HUES48 (cell line): ENCODE results near the gene GPRC5C.

Experiments
- H3K27ac ChIP-seq: one replicate; pipeline ENCODE4 v1.7.0; 2013; ENCODE audit warnings: low read depth, low read length, inconsistent platforms
- H3K27me3 ChIP-seq: 2 replicates; pipeline ENCODE4 v1.6.1; 2013; ENCODE audit warnings: mild to moderate bottlenecking, low read length; ENCODE audit not compliant: control insufficient read depth, insufficient read depth
- H3K36me3 ChIP-seq: 2 replicates; pipeline ENCODE4 v1.6.1; 2013; ENCODE audit warnings: low read length; ENCODE audit not compliant: control insufficient read depth, insufficient read depth
- H3K4me1 ChIP-seq: 2 replicates; pipeline ENCODE4 v1.6.1; 2013; ENCODE audit warnings: mild to moderate bottlenecking, low read length; ENCODE audit not compliant: control insufficient read depth, insufficient read depth
- H3K4me3 ChIP-seq: 2 replicates; pipeline ENCODE4 v1.5.1; 2013; ENCODE audit warnings: mild to moderate bottlenecking, low read depth, low read length
- H3K9ac ChIP-seq: 2 replicates; pipeline ENCODE4 v1.6.1; 2013; ENCODE audit warnings: mild to moderate bottlenecking, low read depth, low read length, moderate library complexity
- H3K9me3 ChIP-seq: 2 replicates; pipeline ENCODE4 v1.6.1; 2013; ENCODE audit warnings: low read length; ENCODE audit not compliant: control insufficient read depth, insufficient read depth

GPRC5C gene

GRCh38 chr17:74446551-74447500 lies 14.9 kb downstream of the GPRC5C start:
- Histone ChIP-seq H3K4me1 (peaks cover 5% of the 10 kb centered on the region; the same call in 1 of the 2 replicates), H3K9ac (no peak overlapping the region), H3K27ac (no peak overlapping the region), H3K9me3 (no peaks in the 10 kb centered on the region), H3K36me3 (no peaks in the 10 kb centered on the region), H3K27me3 (peaks cover 1% of the 10 kb centered on the region), H3K4me3 (no peak overlapping the region)

DNA sequence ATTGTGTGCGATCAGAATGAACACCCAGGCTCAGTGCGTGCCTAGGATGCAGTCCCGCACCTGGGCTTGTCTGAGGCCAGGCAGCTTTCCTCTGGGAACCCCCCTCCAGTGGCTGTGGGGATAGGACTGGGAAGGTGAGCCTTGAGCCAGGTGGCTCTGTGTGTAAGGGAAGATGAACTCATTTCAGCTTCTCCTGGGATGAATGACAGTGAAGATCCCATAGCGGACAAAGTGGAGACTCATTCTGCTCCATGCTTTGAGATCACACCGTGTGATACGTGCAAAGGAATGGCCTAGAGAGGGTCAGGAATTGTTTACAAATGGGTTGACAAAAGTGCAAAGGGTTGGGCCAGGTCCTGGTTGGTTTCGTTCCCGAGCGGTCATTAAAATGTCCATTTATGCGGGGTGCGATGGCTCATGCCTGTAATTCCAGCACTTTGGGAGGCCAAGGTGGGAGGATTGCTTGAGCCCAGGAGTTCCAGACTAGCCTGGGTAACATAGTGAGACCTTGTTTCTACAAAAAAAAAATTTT lies 15.8 kb downstream of the GPRC5C start:
- H3K27ac ChIP-seq = no peak overlapping the region
- H3K9ac ChIP-seq = no peak overlapping the region
- H3K4me1 ChIP-seq = peaks cover 12% of the 10 kb centered on the region; the same call in 1 of the 2 replicates
- H3K36me3 ChIP-seq = no peaks in the 10 kb centered on the region
- no peak overlapping the region for H3K4me3 ChIP-seq
- H3K9me3 ChIP-seq = no peaks in the 10 kb centered on the region
- H3K27me3 ChIP-seq = peaks cover 10% of the 10 kb centered on the region

GRCh38 chr17:74448756-74449155 lies 16.9 kb downstream of the GPRC5C start:
- no peaks in the 10 kb centered on the region for H3K9me3 ChIP-seq
- no peak overlapping the region for H3K9ac ChIP-seq
- no peak overlapping the region for H3K27ac ChIP-seq
- H3K27me3 ChIP-seq = peaks cover 20% of the 10 kb centered on the region
- peaks cover 18% of the 10 kb centered on the region; the same call in 1 of the 2 replicates for H3K4me1 ChIP-seq
- H3K4me3 ChIP-seq = no peak overlapping the region
- H3K36me3 ChIP-seq = no peaks in the 10 kb centered on the region

DNA sequence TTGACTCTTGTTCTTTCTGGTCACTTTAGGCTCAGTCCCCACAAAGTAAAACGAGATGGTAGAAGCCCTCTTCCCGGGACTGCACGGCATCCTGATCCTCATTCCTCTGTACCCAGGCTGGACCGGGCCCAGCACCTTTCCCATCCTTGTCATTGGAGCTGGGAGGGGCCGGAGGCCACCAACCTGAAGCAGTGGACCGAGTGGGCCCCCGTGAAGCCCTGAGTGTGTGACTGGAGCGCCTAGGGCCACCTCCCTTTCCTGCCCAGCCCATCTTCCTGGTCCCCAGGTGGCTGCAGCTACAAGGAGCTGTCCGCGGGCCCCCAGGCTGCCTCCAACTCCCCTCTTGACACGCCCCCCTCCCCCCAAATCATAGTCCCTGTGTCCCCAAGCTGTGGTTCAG lies 17.4 kb downstream of the GPRC5C start:
- Histone ChIP-seq H3K9ac (no peak overlapping the region), H3K4me1 (peaks cover 18% of the 10 kb centered on the region; the same call in 1 of the 2 replicates), H3K27me3 (peaks cover 20% of the 10 kb centered on the region), H3K36me3 (no peaks in the 10 kb centered on the region), H3K9me3 (no peaks in the 10 kb centered on the region), H3K4me3 (no peak overlapping the region), H3K27ac (no peak overlapping the region)

DNA sequence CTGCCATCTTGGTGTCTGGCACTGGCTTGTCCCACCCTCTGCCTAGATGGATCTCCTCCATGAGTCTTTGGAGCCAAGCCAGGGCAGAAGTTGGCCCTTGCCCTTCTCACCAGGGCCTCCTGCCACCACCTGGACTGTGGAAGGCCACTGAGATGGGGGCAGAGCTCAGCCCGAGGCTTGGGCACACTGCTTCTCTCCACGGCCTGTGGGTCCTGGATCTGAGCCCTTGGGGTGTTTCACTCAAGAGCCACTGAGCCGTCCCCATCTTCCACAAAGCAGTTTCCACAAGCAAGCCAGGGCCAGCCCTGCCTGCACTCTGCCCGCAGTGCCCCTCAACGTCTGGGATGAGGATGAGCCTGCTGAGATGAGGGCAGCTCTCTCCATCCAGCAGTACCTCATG lies 17.9 kb downstream of the GPRC5C start:
- no peaks in the 10 kb centered on the region for H3K9me3 ChIP-seq
- H3K4me3 ChIP-seq = no peak overlapping the region
- H3K36me3 ChIP-seq = no peaks in the 10 kb centered on the region
- no peak overlapping the region for H3K27ac ChIP-seq
- no peak overlapping the region for H3K9ac ChIP-seq
- peaks cover 23% of the 10 kb centered on the region for H3K4me1 ChIP-seq
- peaks cover 20% of the 10 kb centered on the region for H3K27me3 ChIP-seq

- Histone ChIP-seq H3K27ac (no peak overlapping the region), H3K9ac (no peak overlapping the region), H3K4me3 (no peak overlapping the region), H3K4me1 (peaks cover 28% of the 10 kb centered on the region), H3K36me3 (no peaks in the 10 kb centered on the region), H3K9me3 (no peaks in the 10 kb centered on the region), H3K27me3 (peaks cover 20% of the 10 kb centered on the region)
These were observed 18.3 kb downstream of the GPRC5C start for GRCh38 chr17:74450231-74450630.

DNA sequence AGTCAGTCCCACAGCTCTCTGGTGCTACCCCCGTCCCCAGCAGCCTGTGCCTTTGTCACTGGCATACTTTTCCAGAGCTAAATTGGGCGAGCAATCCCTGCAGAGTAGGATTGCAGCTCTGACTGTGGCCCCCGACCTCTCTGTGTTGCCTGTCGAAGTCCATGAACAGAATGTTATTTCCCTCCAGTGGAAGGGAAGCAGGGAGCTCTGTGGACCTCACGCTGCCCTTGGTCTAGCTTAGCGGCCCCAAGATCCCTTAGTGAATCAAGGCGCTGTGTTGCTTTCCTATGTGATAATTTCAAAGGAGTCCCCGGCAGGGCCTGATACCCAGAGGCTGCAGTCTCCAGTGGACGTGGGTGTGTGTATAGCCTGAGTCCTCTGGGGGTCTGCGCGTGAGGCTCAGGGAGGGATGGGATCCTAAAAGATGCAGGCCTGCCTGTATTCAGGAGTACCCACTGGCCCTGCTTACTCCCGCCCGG lies 19.1 kb downstream of the GPRC5C start:
- H3K9ac ChIP-seq = no peak overlapping the region
- no peak overlapping the region for H3K27ac ChIP-seq
- H3K4me1 ChIP-seq = peaks cover 28% of the 10 kb centered on the region
- H3K9me3 ChIP-seq = no peaks in the 10 kb centered on the region
- H3K36me3 ChIP-seq = no peaks in the 10 kb centered on the region
- peaks cover 20% of the 10 kb centered on the region for H3K27me3 ChIP-seq
- H3K4me3 ChIP-seq = no peak overlapping the region

GRCh38 chr17:74451557-74451956 lies 19.7 kb downstream of the GPRC5C start:
- Histone ChIP-seq H3K27ac (no peak overlapping the region), H3K4me1 (peaks cover 28% of the 10 kb centered on the region), H3K4me3 (no peak overlapping the region), H3K36me3 (no peaks in the 10 kb centered on the region), H3K9me3 (no peaks in the 10 kb centered on the region), H3K9ac (no peak overlapping the region), H3K27me3 (peaks cover 20% of the 10 kb centered on the region)

GRCh38 chr17:74452033-74452840 lies 20.3 kb downstream of the GPRC5C start:
- Histone ChIP-seq H3K4me3 (no peak overlapping the region), H3K36me3 (no peaks in the 10 kb centered on the region), H3K9ac (no peak overlapping the region), H3K27me3 (peaks cover 20% of the 10 kb centered on the region), H3K4me1 (peaks cover 28% of the 10 kb centered on the region), H3K9me3 (no peaks in the 10 kb centered on the region), H3K27ac (no peak overlapping the region)

DNA sequence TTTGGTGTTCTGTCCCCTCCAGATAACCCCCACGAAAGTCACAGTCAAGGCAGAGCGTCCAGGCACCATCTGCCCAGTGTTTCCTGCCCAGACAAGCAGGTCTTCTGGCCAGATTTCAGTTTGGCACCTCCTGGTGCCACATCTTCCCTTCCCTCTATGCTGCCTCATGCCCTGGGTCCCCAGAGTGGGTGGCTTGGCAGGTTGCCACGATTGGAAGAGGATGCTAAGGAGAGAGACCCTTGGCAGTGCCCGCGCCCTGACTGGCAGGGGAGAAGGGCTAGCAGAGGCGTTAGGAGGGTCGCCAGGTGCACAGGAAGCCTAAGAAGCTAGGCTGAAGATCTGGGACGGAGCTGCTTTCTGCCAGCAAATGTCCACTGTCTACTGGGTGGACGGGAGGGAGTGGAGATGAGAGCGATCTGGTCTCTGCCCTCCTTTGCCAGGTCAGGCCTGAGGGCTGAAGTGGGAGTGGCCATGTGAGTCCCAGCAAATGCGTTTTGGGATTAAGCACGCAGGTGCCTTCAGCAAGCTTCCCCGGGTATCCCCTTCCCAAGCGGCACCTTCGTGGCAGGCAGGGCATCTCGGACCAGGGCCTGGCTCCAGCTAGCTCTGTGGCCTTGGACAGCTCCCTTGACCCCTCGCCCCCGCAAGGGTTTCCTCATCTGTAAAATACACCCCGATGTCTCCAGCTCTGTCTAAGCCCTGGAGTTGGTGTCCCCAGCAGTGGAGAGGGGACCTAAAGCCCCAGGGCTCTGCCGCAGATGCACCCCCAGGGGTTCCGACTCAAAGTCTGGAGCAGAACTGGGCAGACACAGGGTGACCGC lies 21.2 kb downstream of the GPRC5C start:
- H3K27ac ChIP-seq = no peak overlapping the region
- peak overlapping the region; percentile 57 for H3K4me3 ChIP-seq
- H3K9me3 ChIP-seq = no peaks in the 10 kb centered on the region
- H3K4me1 ChIP-seq = peaks cover 28% of the 10 kb centered on the region
- peaks cover 20% of the 10 kb centered on the region for H3K27me3 ChIP-seq
- no peak overlapping the region for H3K9ac ChIP-seq
- H3K36me3 ChIP-seq = no peaks in the 10 kb centered on the region
